PC-3 (cell line): ENCODE measurements around the gene GCHFR. TPM values are rescaled to one million over a fixed set of nuclear protein-coding genes. Genes with fewer than 3 reads are reported as not detected.
A peak's percentile ranks its signal among the peaks of the same experiment; 100 is the strongest.

Experiments used
- ATAC-seq: fragments of 200-7000 bp; cut with Tn5 transposase; 2 replicates; pipeline ENCODE4 v1.9.1; 2020; ENCODE audit warnings: mild to moderate bottlenecking, moderate library complexity
- BruUV-seq: library from RNA; stranded (reverse); fragments of 400-500 nt; replicated peaks from 2 replicates; lab custom pipeline; 2021; lab: Mats Ljungman, UMichigan
- CTCF ChIA-PET: fragments of 300-600 bp; sonication (Branson Sonifier 250); formaldehyde crosslinking; loops from one replicate; lab custom pipeline; 2022; ENCODE audit warnings: antibody characterized with exemption; lab: Charles Lee
- POLR2A ChIA-PET: fragments of 300-600 bp; sonication (Branson Sonifier 250); formaldehyde crosslinking; loops from one replicate; lab custom pipeline; 2022; ENCODE audit warnings: antibody characterized with exemption; ENCODE audit not compliant: unreplicated experiment; lab: Charles Lee
- DNase-seq: peaks from one replicate; pipeline ENCODE4 v3.0.0-alpha.2; 2015
- H2AFZ ChIP-seq: fragments of 300-600 bp; sonication (generic); 2 replicates; pipeline ENCODE4 v1.6.0; 2016; ENCODE audit warnings: antibody characterized with exemption, low read length
- H3F3A ChIP-seq: fragments of 300-600 bp; sonication (generic); one replicate; pipeline ENCODE4 v1.6.0; 2017; ENCODE audit warnings: antibody characterized with exemption, low read length, control low read depth, mild to moderate bottlenecking; ENCODE audit not compliant: unreplicated experiment
- H3K27ac ChIP-seq: fragments of 300-600 bp; sonication (generic); 2 replicates; pipeline ENCODE4 v1.5.1; 2016; ENCODE audit warnings: mild to moderate bottlenecking, low read length
- H3K27me3 ChIP-seq: fragments of 300-600 bp; sonication (generic); 2 replicates; pipeline ENCODE4 v1.6.1; 2016; ENCODE audit warnings: low read length, mixed read lengths
- H3K36me3 ChIP-seq: fragments of 300-600 bp; sonication (generic); 2 replicates; pipeline ENCODE4 v1.6.1; 2016; ENCODE audit warnings: low read depth, mixed run types, low read length, mixed read lengths
- H3K4me1 ChIP-seq: fragments of 300-600 bp; sonication (generic); 2 replicates; pipeline ENCODE4 v1.5.1; 2016; ENCODE audit warnings: low read length; ENCODE audit not compliant: insufficient read depth
- H3K4me2 ChIP-seq: fragments of 300-600 bp; sonication (generic); 2 replicates; pipeline ENCODE4 v1.6.0; 2016; ENCODE audit warnings: low read length
- H3K4me3 ChIP-seq: fragments of 300-600 bp; sonication (generic); 2 replicates; pipeline ENCODE4 v1.5.1; 2016; ENCODE audit warnings: mild to moderate bottlenecking, low read length, mixed read lengths
- H3K79me2 ChIP-seq: fragments of 300-600 bp; sonication (generic); 2 replicates; pipeline ENCODE4 v1.6.1; 2017; ENCODE audit warnings: low read length, mixed read lengths
- H3K9ac ChIP-seq: fragments of 300-600 bp; sonication (generic); 2 replicates; pipeline ENCODE4 v1.6.0; 2016; ENCODE audit warnings: mild to moderate bottlenecking, low read length
- H3K9me2 ChIP-seq: fragments of 300-600 bp; sonication (generic); replicated peaks from 2 replicates; pipeline ENCODE4 v1.6.1; 2016; ENCODE audit warnings: mixed run types, low read length, mixed read lengths
- H3K9me3 ChIP-seq: fragments of 300-600 bp; sonication (generic); 2 replicates; pipeline ENCODE4 v1.6.1; 2016; ENCODE audit warnings: low read length, mixed read lengths
- H4K20me1 ChIP-seq: fragments of 300-600 bp; sonication (generic); 2 replicates; pipeline ENCODE4 v1.6.1; 2016; ENCODE audit warnings: low read length, mixed read lengths
- EZH2 ChIP-seq: fragments of 300-600 bp; sonication (generic); IDR thresholded peaks from one replicate; pipeline ENCODE4 v1.6.1; 2017; ENCODE audit warnings: antibody characterized with exemption, mild to moderate bottlenecking, low read length; ENCODE audit not compliant: unreplicated experiment
- EZH2phosphoT487 ChIP-seq: fragments of 300-600 bp; sonication (generic); IDR thresholded peaks from 2 replicates; pipeline ENCODE4 v1.6.1; 2018; ENCODE audit warnings: mild to moderate bottlenecking, antibody characterized with exemption, low read length, borderline replicate concordance
- intact Hi-C: fragments of 100-400 bp; cut with micrococcal nuclease; formaldehyde crosslinking; loops from 2 replicates; pipeline ENCODE4 v1.9.0; 2023
- total RNA-seq: library from RNA; depleted of rRNA; stranded (reverse); fragments of >200 nt; gene quantifications from 2 replicates; pipeline ENCODE4 v1.2.3, GENCODE V29; 2014
- TF ChIP-seq, protein P1 (sequence below): fragments of 300-600 bp; sonication (generic); conservative IDR thresholded peaks from 2 replicates; pipeline ENCODE4 v1.5.1; 2017; ENCODE audit warnings: antibody characterized with exemption, low read depth, mild to moderate bottlenecking, low read length

Gene GCHFR
- total RNA-seq, 1 experiment from 2014 or later, result 58.9 TPM

DNA sequence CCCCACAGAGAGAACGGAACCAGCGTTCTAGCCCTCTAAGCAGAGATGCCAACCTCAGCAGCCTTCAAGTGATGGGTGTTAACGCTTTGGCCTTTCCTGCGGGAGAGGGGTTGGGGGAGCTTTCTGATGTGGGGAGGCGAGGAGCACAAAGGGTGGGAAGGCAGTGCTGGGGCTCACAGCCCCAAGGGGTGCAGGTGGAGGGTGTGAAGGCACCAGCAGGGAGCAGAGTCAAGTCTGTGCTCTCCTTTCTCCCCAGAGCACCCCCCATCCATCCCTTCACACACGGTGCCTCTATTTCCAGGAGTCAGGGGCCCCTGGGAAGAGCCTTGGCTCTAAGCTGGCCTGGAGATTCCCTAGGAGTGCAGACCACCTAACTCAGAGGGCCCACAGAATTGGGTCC is 10.0 kb downstream of the GCHFR start:
- no peak for DNase-seq
- Histone ChIP-seq H2AFZ (no peak overlapping the region), H4K20me1 (no peaks in the 10 kb centered on the region), H3K4me1 (peaks cover 37% of the 10 kb centered on the region), H3K9ac (no peak overlapping the region), H3K79me2 (no peaks in the 10 kb centered on the region), H3K27me3 (no peaks in the 10 kb centered on the region), H3K4me2 (no peak overlapping the region), H3K9me3 (no peaks in the 10 kb centered on the region), H3K27ac (no peak overlapping the region), H3F3A (no peaks in the 10 kb centered on the region), H3K4me3 (no peak overlapping the region), H3K36me3 (peaks cover 18% of the 10 kb centered on the region), H3K9me2 (no peaks in the 10 kb centered on the region)
- ATAC-seq, result no peak
- ChIA-PET CTCF (no interaction called here), POLR2A (no interaction called here)
- no TSS peak for BruUV-seq
- intact Hi-C loops, result no loop called here
- TF ChIP-seq EZH2 (no peak), EZH2phosphoT487 (no peak)
- TF ChIP-seq, protein P1, sequence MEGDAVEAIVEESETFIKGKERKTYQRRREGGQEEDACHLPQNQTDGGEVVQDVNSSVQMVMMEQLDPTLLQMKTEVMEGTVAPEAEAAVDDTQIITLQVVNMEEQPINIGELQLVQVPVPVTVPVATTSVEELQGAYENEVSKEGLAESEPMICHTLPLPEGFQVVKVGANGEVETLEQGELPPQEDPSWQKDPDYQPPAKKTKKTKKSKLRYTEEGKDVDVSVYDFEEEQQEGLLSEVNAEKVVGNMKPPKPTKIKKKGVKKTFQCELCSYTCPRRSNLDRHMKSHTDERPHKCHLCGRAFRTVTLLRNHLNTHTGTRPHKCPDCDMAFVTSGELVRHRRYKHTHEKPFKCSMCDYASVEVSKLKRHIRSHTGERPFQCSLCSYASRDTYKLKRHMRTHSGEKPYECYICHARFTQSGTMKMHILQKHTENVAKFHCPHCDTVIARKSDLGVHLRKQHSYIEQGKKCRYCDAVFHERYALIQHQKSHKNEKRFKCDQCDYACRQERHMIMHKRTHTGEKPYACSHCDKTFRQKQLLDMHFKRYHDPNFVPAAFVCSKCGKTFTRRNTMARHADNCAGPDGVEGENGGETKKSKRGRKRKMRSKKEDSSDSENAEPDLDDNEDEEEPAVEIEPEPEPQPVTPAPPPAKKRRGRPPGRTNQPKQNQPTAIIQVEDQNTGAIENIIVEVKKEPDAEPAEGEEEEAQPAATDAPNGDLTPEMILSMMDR, result no peak

GRCh38 chr15:40775007-40775406 is 11.1 kb downstream of the GCHFR start:
- no peak overlapping the region for H3K9ac ChIP-seq
- ATAC-seq (no peak), DNase-seq (no peak)
- TF ChIP-seq EZH2phosphoT487, result no peak
- TF ChIP-seq, protein P1, result no peak
- no peak overlapping the region for H3K4me2 ChIP-seq
- peaks cover 18% of the 10 kb centered on the region for H3K36me3 ChIP-seq
- no TSS peak for BruUV-seq
- H3K79me2 ChIP-seq, result no peaks in the 10 kb centered on the region
- no peaks in the 10 kb centered on the region for H3K9me2 ChIP-seq
- H3K27ac ChIP-seq, result no peak overlapping the region
- no peak overlapping the region for H3K4me3 ChIP-seq
- H4K20me1 ChIP-seq, result no peaks in the 10 kb centered on the region
- H3K9me3 ChIP-seq, result no peaks in the 10 kb centered on the region
- no peaks in the 10 kb centered on the region for H3F3A ChIP-seq
- intact Hi-C loops, result no loop called here
- H2AFZ ChIP-seq, result no peak overlapping the region
- H3K4me1 ChIP-seq, result peaks cover 25% of the 10 kb centered on the region
- CTCF ChIA-PET, result no interaction called here
- POLR2A ChIA-PET, result no interaction called here
- H3K27me3 ChIP-seq, result no peaks in the 10 kb centered on the region

GRCh38 chr15:40775740-40776536 is 12.1 kb downstream of the GCHFR start:
- Histone ChIP-seq H3F3A (no peaks in the 10 kb centered on the region), H3K79me2 (no peaks in the 10 kb centered on the region), H3K27ac (peak overlapping the region; percentile 66), H3K9ac (peak overlapping the region; percentile 29; the same call in 1 of the 2 replicates), H4K20me1 (no peaks in the 10 kb centered on the region), H2AFZ (no peak overlapping the region), H3K9me3 (no peaks in the 10 kb centered on the region), H3K4me3 (no peak overlapping the region), H3K9me2 (no peaks in the 10 kb centered on the region), H3K4me1 (peaks cover 17% of the 10 kb centered on the region), H3K27me3 (no peaks in the 10 kb centered on the region), H3K4me2 (peak overlapping the region; percentile 48), H3K36me3 (peaks cover 18% of the 10 kb centered on the region)
- ATAC-seq, result no peak
- intact Hi-C loops, result no loop called here
- ChIA-PET POLR2A (interaction anchor here (0.6 to 1.0 kb wide), 2 partner anchors 22 to 81 kb away, joined by 3 read pairs; partner anchors contain the start of gene RAD51), CTCF (interaction anchor here (0.5 to 1.2 kb wide), 8 partner anchors 8 to 334 kb away, joined by 3 to 14 read pairs (median 5); partner anchors contain the start of genes GCHFR and VPS18)
- BruUV-seq, result no TSS peak
- no peak for DNase-seq
- TF ChIP-seq EZH2phosphoT487 (no peak), EZH2 (no peak)
- TF ChIP-seq, protein P1, result no peak
